ENCODE data around the gene ZC2HC1C. TPM values are rescaled to one million over a fixed set of nuclear protein-coding genes. Genes with fewer than 3 reads are reported as not detected.

ZC2HC1C gene
- total RNA-seq, 1 donor from 2014 or later: 7.5 TPM

DNA sequence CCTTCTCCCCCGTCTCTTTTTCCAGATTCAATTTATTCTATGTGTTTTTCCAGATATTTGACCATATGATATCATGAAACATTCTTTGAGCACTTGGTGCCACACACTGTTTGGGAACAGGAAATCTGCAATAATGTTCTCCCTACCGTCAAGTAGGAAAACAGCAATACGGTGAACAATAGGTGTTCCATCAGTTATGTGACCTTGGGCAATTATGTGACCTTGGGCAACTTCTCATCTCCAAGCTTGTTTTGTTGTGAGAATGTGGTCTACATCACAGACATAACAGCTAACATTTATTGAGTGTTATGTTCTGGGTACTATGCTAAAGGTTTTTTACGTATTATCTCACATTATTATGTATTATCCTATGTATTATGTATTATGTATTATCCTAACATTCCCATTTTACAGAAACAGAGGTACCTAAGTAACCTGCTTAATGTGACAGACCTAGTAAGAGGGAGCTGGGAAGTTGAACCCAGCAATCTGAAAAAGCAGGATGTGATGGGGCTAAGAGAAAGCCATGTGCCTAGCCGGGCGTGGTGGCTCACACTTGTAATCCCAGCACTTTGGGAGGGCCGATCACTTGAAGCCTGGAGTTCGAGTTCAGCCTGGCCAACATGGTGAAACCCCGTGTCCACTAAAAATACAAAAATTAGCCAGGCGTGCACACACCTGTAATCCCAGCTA is 58.6 kb downstream of the ZC2HC1C start:
- H3K27ac Mint-ChIP-seq: peak overlapping the region; percentile 92
- H3K4me1 Mint-ChIP-seq (ENCODE audit: low read depth): peaks cover 19% of the 10 kb centered on the region
- peak overlapping the region; percentile 92 for H3K4me3 Mint-ChIP-seq (ENCODE audit: low read depth)
- TF ChIP-seq CTCF (IDR thresholded peaks at IDR 0.05; ENCODE audit: unreplicated experiment): no peak
- H3K9me3 Mint-ChIP-seq (ENCODE audit: low read depth): no peaks in the 10 kb centered on the region
- peaks cover 5% of the 10 kb centered on the region for H3K36me3 Mint-ChIP-seq (ENCODE audit: insufficient read depth)
- no peak for DNase-seq (ENCODE audit: low spot score, unreplicated experiment)
- no peaks in the 10 kb centered on the region for H3K27me3 Mint-ChIP-seq

GRCh38 chr14:75128596-75128990 is 59.2 kb downstream of the ZC2HC1C start:
- no peak overlapping the region for H3K27ac Mint-ChIP-seq
- H3K36me3 Mint-ChIP-seq (ENCODE audit: insufficient read depth): peaks cover 9% of the 10 kb centered on the region
- no peak for DNase-seq (ENCODE audit: low spot score, unreplicated experiment)
- H3K4me1 Mint-ChIP-seq (ENCODE audit: low read depth): peaks cover 19% of the 10 kb centered on the region
- peak overlapping the region; percentile 22 for H3K4me3 Mint-ChIP-seq (ENCODE audit: low read depth)
- H3K9me3 Mint-ChIP-seq (ENCODE audit: low read depth): no peaks in the 10 kb centered on the region
- H3K27me3 Mint-ChIP-seq: no peaks in the 10 kb centered on the region
- TF ChIP-seq CTCF (IDR thresholded peaks at IDR 0.05; ENCODE audit: unreplicated experiment): no peak

Other genes starting within 250 kb of the ZC2HC1C start
- not detected in 2 replicates for gene PROX2, start 193.5 kb upstream of the ZC2HC1C start, total RNA-seq
- gene DLST, start 187.7 kb upstream of the ZC2HC1C start, total RNA-seq: 89.1 and 97.8 TPM in 2 replicates
- gene RPS6KL1, start 146.4 kb upstream of the ZC2HC1C start, total RNA-seq: 3.5 and 5.4 TPM in 2 replicates
- gene PGF, start 114.0 kb upstream of the ZC2HC1C start, total RNA-seq: 3.5 and 8.2 TPM in 2 replicates
- 36.1 and 36.7 TPM in 2 replicates for gene EIF2B2, start 66.7 kb upstream of the ZC2HC1C start, total RNA-seq
- gene MLH3, start 18.2 kb upstream of the ZC2HC1C start, total RNA-seq: 30.8 TPM in 2 replicates
- gene ACYP1, start 5.6 kb upstream of the ZC2HC1C start, total RNA-seq: 19.9 and 21.2 TPM in 2 replicates
- gene NEK9, start 57.4 kb downstream of the ZC2HC1C start, total RNA-seq: 97.1 and 100 TPM in 2 replicates
- gene TMED10, start 107.0 kb downstream of the ZC2HC1C start, total RNA-seq: 282 and 288 TPM in 2 replicates
- gene FOS, start 209.2 kb downstream of the ZC2HC1C start, total RNA-seq: 73.7 and 88.8 TPM in 2 replicates

All from progenitor cell of endocrine pancreas (in vitro differentiated cells).